SK-N-SH (cell line): ENCODE data around the gene NCAM1. TPM values are rescaled to one million over a fixed set of nuclear protein-coding genes. Genes with fewer than 3 reads are reported as not detected.
"Not testable (repeated sequence)": the region's sequence is repeated elsewhere in the genome, so short reads cannot be mapped to it uniquely, and the experiment has no call there.

ENCODE experiments used
- CTCF ChIA-PET: fragments of 300-600, 350-600 bp; formaldehyde crosslinking; extraction: SDS; loops from one replicate; lab custom pipeline; 2021; lab: Yijun Ruan, JAX
- POLR2A ChIA-PET: fragments of 350-600 bp; sonication (Branson Sonifier 250); formaldehyde crosslinking; extraction: SDS; loops from one replicate; lab custom pipeline; 2020; ENCODE audit warnings: antibody characterized with exemption, inconsistent platforms; lab: Yijun Ruan, JAX
- DNase-seq: peaks from one replicate; pipeline ENCODE4 v3.0.0; 2012
- H2AFZ ChIP-seq: fragments of 200-600 bp; sonication (generic); 2 replicates; pipeline ENCODE4 v1.8.1; 2016; ENCODE audit warnings: antibody characterized with exemption, mild to moderate bottlenecking, low read depth
- H3F3A ChIP-seq: fragments of 200-600 bp; sonication (generic); replicated peaks from 2 replicates; pipeline ENCODE3; 2016; ENCODE audit warnings: antibody characterized with exemption, mild to moderate bottlenecking; ENCODE audit not compliant: insufficient read depth
- H3K27ac ChIP-seq, 2 experiments: fragments of 200-500 bp in 1 of 2; fragments of 200-600 bp in 1 of 2; sonication (Bioruptor generic) in 1 of 2; sonication (generic), shearing (Covaris generic) in 1 of 2; 2 replicates each; pipeline versions ENCODE4 v1.5.1 to v1.6.1; 2014 to 2016; ENCODE audit warnings: low read depth in 2 of 2, inconsistent platforms in 1 of 2, low read length in 1 of 2, mild to moderate bottlenecking in 1 of 2, mixed read lengths in 1 of 2
- H3K27me3 ChIP-seq: fragments of 200-600 bp; sonication (generic), shearing (Covaris generic); 2 replicates; pipeline ENCODE4 v1.6.1; 2016; ENCODE audit warnings: mixed run types; ENCODE audit not compliant: insufficient read depth
- H3K36me3 ChIP-seq, 2 experiments: fragments of 200-500 bp in 1 of 2; fragments of 200-600 bp in 1 of 2; sonication (Bioruptor generic) in 1 of 2; sonication (generic) in 1 of 2; replicated peaks in 1 of 2; 2 replicates each; pipeline versions ENCODE3 to v1.5.1; 2014 to 2016; ENCODE audit warnings: low read length in 1 of 2, mild to moderate bottlenecking in 1 of 2; ENCODE audit not compliant: insufficient read depth in 2 of 2, control insufficient read depth in 1 of 2
- H3K4me1 ChIP-seq, 2 experiments: fragments of 200-500 bp in 1 of 2; fragments of 200-600 bp in 1 of 2; sonication (Bioruptor generic) in 1 of 2; sonication (generic), shearing (Covaris generic) in 1 of 2; 2 replicates each; pipeline versions ENCODE4 v1.5.1 to v1.6.1; 2014 to 2016; ENCODE audit warnings: low read depth in 1 of 2, low read length in 1 of 2, mixed run types in 1 of 2; ENCODE audit not compliant: insufficient read depth in 2 of 2, control insufficient read depth in 1 of 2
- H3K4me2 ChIP-seq: fragments of 200-600 bp; sonication (generic), shearing (Covaris generic); 2 replicates; pipeline ENCODE4 v1.6.1; 2017; ENCODE audit warnings: mixed run types
- H3K4me3 ChIP-seq, 2 experiments: fragments of 200-500 bp in 1 of 2; fragments of 200-600 bp in 1 of 2; sonication (Bioruptor generic) in 1 of 2; sonication (generic), shearing (Covaris generic) in 1 of 2; 2 replicates each; pipeline versions ENCODE4 v1.5.1 to v1.8.1; 2014 to 2016; ENCODE audit warnings: low read depth in 2 of 2, inconsistent platforms in 1 of 2, low read length in 1 of 2, mild to moderate bottlenecking in 1 of 2, mixed read lengths in 1 of 2, moderate library complexity in 1 of 2
- H3K79me2 ChIP-seq: fragments of 200-600 bp; sonication (generic); 2 replicates; pipeline ENCODE4 v1.8.1; 2017; ENCODE audit warnings: mild to moderate bottlenecking; ENCODE audit not compliant: insufficient read depth
- H3K9ac ChIP-seq: fragments of 200-600 bp; sonication (generic); 2 replicates; pipeline ENCODE4 v1.6.1; 2017; ENCODE audit warnings: mixed run types
- H3K9me2 ChIP-seq: fragments of 200-600 bp; sonication (generic); 2 replicates; pipeline ENCODE4 v1.6.1; 2017; ENCODE audit warnings: mixed run types
- H3K9me3 ChIP-seq: fragments of 200-600 bp; sonication (generic); 2 replicates; pipeline ENCODE4 v1.6.1; 2017; ENCODE audit warnings: mixed run types, mild to moderate bottlenecking, moderate library complexity
- H4K20me1 ChIP-seq: fragments of 200-600 bp; sonication (generic); 2 replicates; pipeline ENCODE4 v1.6.1; 2017; ENCODE audit warnings: mild to moderate bottlenecking, mixed run types; ENCODE audit not compliant: insufficient read depth
- EZH2phosphoT487 ChIP-seq: fragments of 200-600 bp; sonication (generic); IDR thresholded peaks from 2 replicates; pipeline ENCODE4 v1.6.1; 2017; ENCODE audit warnings: low read depth, mixed run types, mild to moderate bottlenecking, antibody characterized with exemption, moderate library complexity, borderline replicate concordance
- FOSL2 ChIP-seq: IDR thresholded peaks from 2 replicates; pipeline ENCODE4 v1.4.0; 2012; ENCODE audit warnings: low read depth, mild to moderate bottlenecking, moderate library complexity, borderline replicate concordance
- FOXJ3 ChIP-seq: sonication (generic); formaldehyde crosslinking; IDR thresholded peaks from 2 replicates; pipeline ENCODE4 v1.5.1; 2020; ENCODE audit warnings: mild to moderate bottlenecking, missing genetic modification reagents
- JUND ChIP-seq: IDR thresholded peaks from 2 replicates; pipeline ENCODE4 v1.4.0; 2012
- NRF1 ChIP-seq: IDR thresholded peaks from 2 replicates; pipeline ENCODE4 v1.6.1; 2012; ENCODE audit warnings: low read depth, mild to moderate bottlenecking, low read length
- RAD21 ChIP-seq: IDR thresholded peaks from 2 replicates; pipeline ENCODE4 v1.6.1; 2012; ENCODE audit warnings: mild to moderate bottlenecking, low read length
- SIN3A ChIP-seq: IDR thresholded peaks from 2 replicates; pipeline ENCODE4 v1.6.1; 2012; ENCODE audit warnings: low read depth, mild to moderate bottlenecking, low read length, moderate library complexity, borderline replicate concordance
- SMC3 ChIP-seq: IDR thresholded peaks from 2 replicates; pipeline ENCODE4 v1.6.1; 2012; ENCODE audit warnings: low read depth, low read length, improper control_type of control experiment
- WGBS: methylation state at CpG from one replicate; pipeline ENCODE4 v1.1.6; 2017; ENCODE audit warnings: low lambda C conversion rate; 5-methylcytosine and 5-hydroxymethylcytosine counted together
- polyA plus RNA-seq, 3 experiments: library from polyadenylated mRNA; depleted of rRNA; stranded (reverse); fragments of >200 nt; gene quantifications; 2 replicates each; pipeline ENCODE4 v1.2.3, GENCODE V29; 2012
- TF ChIP-seq, protein P1 (sequence below): IDR thresholded peaks from 2 replicates; pipeline ENCODE4 v1.6.1; 2012; ENCODE audit warnings: mild to moderate bottlenecking, low read depth, low read length, moderate library complexity
- TF ChIP-seq, protein P2 (sequence below): fragments of 150-350 bp; IDR thresholded peaks from 2 replicates; pipeline ENCODE4 v1.6.1; 2017; ENCODE audit warnings: antibody characterized with exemption, low read length, low read depth, borderline replicate concordance

NCAM1 gene
- polyA plus RNA-seq, 1 of the 3 experiments (the other 2 are of a cell fraction): 19.4 TPM

DNA sequence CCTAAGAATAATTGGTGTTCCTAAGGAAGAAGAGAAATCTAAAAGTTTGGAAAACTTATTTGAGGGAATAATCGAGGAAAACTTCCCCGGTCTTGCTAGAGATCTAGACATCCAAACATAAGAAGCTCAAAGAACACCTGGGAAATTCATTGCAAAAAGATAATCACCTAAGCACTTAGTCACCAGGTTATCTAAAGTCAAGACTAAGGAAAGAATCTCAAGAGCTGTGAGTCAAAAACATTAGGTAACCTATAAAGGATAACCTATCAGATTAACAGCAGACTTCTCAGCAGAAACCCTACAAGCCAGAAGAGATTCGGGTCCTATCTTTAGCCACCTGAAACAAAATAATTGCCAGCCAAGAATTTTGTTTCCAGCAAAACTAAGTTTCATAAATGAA, 337.3 kb downstream of the NCAM1 start:
- POLR2A ChIA-PET, H3K9me2 ChIP-seq, H2AFZ ChIP-seq, H3F3A ChIP-seq, H3K27ac ChIP-seq, H3K9me3 ChIP-seq, H3K27me3 ChIP-seq, H3K4me2 ChIP-seq, H3K79me2 ChIP-seq, H3K36me3 ChIP-seq, H3K4me1 ChIP-seq, DNase-seq, H3K4me3 ChIP-seq, H3K9ac ChIP-seq, H4K20me1 ChIP-seq: not testable (repeated sequence)
- CTCF ChIA-PET: interaction anchor here (1.0 to 6.4 kb wide), 4 partner anchors 9 to 432 kb away, joined by 3 to 35 read pairs (median 5); no protein-coding TSS in a partner anchor
- WGBS: 70% methylated on average over 3 of the region's 3 CpGs

DNA sequence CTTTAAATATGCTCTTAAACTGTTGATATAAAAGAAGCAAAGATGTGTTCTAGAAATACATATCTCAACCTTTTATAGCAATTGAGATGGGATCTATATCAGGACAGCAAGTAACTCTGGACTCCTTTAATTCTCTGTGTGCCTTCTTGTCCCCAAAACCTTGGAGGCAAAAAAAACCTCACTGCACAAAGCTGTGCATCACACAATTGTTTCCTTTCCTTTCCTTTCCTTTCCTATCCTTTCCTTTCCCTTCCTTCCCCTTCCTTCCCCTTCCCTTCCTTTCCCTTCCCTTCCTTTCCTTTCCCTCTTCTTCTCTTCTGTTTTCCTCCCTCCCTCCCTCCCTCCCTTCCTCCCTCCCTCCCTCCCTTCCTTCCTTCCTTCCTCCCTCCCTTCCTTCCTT, 343.7 kb downstream of the NCAM1 start:
- no peak overlapping the region for H2AFZ ChIP-seq
- no peaks in the 10 kb centered on the region for H3K79me2 ChIP-seq
- H3K27me3 ChIP-seq: no peaks in the 10 kb centered on the region
- no peak overlapping the region for H3K4me2 ChIP-seq
- H3K4me1 ChIP-seq: peaks cover 0 to 2% of the 10 kb centered on the region in 2 experiments; a peak in 1 of 4 replicates
- no peaks in the 10 kb centered on the region for H3K36me3 ChIP-seq
- CTCF ChIA-PET: interaction anchor here (0.6 to 4.0 kb wide), 24 partner anchors 8 to 1612 kb away, joined by 3 to 66 read pairs (median 4); partner anchors contain the start of gene TTC12
- H3K9me3 ChIP-seq: no peaks in the 10 kb centered on the region
- H3K27ac ChIP-seq: no peak overlapping the region
- no peak overlapping the region for H3K9ac ChIP-seq
- no peaks in the 10 kb centered on the region for H3F3A ChIP-seq
- TF ChIP-seq, protein P1, sequence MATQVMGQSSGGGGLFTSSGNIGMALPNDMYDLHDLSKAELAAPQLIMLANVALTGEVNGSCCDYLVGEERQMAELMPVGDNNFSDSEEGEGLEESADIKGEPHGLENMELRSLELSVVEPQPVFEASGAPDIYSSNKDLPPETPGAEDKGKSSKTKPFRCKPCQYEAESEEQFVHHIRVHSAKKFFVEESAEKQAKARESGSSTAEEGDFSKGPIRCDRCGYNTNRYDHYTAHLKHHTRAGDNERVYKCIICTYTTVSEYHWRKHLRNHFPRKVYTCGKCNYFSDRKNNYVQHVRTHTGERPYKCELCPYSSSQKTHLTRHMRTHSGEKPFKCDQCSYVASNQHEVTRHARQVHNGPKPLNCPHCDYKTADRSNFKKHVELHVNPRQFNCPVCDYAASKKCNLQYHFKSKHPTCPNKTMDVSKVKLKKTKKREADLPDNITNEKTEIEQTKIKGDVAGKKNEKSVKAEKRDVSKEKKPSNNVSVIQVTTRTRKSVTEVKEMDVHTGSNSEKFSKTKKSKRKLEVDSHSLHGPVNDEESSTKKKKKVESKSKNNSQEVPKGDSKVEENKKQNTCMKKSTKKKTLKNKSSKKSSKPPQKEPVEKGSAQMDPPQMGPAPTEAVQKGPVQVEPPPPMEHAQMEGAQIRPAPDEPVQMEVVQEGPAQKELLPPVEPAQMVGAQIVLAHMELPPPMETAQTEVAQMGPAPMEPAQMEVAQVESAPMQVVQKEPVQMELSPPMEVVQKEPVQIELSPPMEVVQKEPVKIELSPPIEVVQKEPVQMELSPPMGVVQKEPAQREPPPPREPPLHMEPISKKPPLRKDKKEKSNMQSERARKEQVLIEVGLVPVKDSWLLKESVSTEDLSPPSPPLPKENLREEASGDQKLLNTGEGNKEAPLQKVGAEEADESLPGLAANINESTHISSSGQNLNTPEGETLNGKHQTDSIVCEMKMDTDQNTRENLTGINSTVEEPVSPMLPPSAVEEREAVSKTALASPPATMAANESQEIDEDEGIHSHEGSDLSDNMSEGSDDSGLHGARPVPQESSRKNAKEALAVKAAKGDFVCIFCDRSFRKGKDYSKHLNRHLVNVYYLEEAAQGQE: no peak
- TF ChIP-seq JUND (no peak), SMC3 (no peak), EZH2phosphoT487 (no peak), FOXJ3 (CRISPR knock-in tag) (no peak), SIN3A (no peak), NRF1 (no peak), RAD21 (no peak), FOSL2 (no peak)
- TF ChIP-seq, protein P2, sequence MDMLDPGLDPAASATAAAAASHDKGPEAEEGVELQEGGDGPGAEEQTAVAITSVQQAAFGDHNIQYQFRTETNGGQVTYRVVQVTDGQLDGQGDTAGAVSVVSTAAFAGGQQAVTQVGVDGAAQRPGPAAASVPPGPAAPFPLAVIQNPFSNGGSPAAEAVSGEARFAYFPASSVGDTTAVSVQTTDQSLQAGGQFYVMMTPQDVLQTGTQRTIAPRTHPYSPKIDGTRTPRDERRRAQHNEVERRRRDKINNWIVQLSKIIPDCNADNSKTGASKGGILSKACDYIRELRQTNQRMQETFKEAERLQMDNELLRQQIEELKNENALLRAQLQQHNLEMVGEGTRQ: no peak
- POLR2A ChIA-PET: interaction anchor here (0.7 kb wide), 1 partner anchor 286 kb away, joined by 4 read pairs; no protein-coding TSS in a partner anchor
- H3K4me3 ChIP-seq: no peak overlapping the region
- H3K9me2 ChIP-seq: no peaks in the 10 kb centered on the region
- no peak for DNase-seq
- H4K20me1 ChIP-seq: no peaks in the 10 kb centered on the region
